ENCODE results near the gene IRS2.
"Not testable (repeated sequence)": the region's sequence is repeated elsewhere in the genome, so short reads cannot be mapped to it uniquely, and the experiment has no call there.

The IRS2 gene, protein sequence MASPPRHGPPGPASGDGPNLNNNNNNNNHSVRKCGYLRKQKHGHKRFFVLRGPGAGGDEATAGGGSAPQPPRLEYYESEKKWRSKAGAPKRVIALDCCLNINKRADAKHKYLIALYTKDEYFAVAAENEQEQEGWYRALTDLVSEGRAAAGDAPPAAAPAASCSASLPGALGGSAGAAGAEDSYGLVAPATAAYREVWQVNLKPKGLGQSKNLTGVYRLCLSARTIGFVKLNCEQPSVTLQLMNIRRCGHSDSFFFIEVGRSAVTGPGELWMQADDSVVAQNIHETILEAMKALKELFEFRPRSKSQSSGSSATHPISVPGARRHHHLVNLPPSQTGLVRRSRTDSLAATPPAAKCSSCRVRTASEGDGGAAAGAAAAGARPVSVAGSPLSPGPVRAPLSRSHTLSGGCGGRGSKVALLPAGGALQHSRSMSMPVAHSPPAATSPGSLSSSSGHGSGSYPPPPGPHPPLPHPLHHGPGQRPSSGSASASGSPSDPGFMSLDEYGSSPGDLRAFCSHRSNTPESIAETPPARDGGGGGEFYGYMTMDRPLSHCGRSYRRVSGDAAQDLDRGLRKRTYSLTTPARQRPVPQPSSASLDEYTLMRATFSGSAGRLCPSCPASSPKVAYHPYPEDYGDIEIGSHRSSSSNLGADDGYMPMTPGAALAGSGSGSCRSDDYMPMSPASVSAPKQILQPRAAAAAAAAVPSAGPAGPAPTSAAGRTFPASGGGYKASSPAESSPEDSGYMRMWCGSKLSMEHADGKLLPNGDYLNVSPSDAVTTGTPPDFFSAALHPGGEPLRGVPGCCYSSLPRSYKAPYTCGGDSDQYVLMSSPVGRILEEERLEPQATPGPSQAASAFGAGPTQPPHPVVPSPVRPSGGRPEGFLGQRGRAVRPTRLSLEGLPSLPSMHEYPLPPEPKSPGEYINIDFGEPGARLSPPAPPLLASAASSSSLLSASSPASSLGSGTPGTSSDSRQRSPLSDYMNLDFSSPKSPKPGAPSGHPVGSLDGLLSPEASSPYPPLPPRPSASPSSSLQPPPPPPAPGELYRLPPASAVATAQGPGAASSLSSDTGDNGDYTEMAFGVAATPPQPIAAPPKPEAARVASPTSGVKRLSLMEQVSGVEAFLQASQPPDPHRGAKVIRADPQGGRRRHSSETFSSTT (N-terminal part only)

DNA sequence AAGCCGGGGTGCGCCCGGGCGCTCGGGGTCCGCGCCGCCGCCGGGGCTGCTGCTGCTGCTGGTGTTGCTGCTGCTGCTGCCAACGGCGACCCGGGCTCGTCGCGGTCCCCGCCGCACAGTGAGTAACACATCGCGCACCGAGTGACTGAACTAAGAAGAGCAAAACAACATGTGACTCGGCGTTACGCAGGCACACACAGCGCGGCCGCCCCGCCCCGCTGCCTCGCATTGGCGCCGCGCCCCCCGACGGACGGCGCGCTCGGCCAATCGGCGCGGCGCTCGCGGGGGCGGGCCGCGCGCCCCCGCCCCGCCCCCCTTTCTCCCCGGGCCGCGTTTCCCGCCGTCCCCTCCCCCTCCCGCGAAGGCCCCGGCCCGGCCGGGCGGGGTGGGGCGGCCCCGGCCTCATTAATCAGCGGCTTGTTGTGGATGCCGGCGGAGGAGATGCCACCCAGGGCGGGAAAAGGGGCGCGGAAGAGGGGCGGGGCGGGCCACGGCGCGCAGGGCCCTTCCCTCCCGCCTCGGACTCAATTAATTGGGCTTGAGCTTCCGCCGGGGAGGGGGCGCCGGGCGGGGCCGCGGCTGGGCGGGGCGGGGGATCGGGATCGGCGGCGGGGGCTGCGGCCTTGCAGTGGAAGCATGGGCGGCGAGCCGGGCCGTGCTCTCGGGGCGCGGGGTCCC is at the start of gene IRS2:
Gene IRS2 (minus strand): TSS at position 127 of the 678 bp plus-strand sequence. CDS start 530 bp downstream, outside the sequence.
- DNase-seq (ENCODE audit: low spot score): peak; percentile 90

GRCh38 chr13:109834973-109835720 is 48.8 kb upstream of the IRS2 start:
- no peak for DNase-seq (ENCODE audit: low spot score)

- no peak for DNase-seq (ENCODE audit: low spot score)
These were observed 47.6 kb upstream of the IRS2 start for GRCh38 chr13:109833940-109834339.

- no peak for DNase-seq (ENCODE audit: low spot score)
These were observed 46.7 kb upstream of the IRS2 start for GRCh38 chr13:109833071-109833470.

DNA sequence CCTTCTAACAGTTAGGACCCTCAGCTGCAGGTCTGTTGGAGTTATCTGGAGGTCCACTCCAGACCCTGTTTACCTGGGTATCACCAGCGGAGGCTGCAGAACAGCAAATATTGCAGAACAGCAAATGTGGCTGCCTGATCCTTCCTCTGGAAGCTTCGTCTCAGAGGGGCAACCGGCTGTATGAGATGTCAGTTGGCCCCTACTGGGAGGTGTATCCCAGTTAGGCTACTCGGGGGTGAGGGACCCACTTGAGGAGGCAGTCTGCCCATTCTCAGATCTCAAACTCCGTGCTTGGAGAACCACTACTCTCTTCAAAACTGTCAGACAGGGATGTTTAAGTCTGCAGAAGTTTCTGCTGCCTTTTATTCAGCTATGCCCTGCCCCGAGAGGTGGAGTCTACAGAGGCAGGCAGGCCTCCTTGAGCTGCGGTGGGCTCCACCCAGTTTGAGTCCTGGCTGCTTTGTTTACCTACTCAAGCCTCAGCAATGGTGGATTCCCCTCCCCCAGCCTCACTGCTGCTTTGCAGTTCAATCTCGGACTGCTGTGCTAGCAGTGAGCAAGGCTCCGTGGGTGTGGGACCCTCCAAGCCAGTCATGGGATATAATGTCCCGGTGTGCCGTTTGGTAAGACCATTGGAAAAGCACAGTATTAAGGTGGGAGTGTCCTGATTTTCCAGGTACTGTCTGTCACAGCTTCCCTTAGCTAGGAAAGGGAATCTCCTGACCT is 42.4 kb upstream of the IRS2 start:
- not testable (repeated sequence) for DNase-seq (ENCODE audit: low spot score)

DNA sequence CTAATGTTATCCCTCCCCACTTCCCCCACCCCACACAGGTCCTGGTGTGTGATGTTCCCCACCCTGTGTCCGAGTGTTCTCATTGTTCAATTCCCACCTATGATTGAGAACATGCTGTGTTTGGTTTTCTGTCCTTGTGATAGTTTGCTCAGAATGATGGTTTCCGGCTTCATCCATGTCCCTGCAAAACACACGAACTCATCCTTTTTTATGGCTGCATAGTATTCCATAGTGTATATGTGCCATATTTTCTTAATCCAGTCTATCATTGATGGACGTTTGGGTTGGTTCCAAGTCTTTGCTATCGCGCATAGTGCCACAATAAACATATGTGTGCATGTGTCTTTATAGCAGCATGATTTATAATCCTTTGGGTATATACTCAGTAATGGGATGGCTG is 36.8 kb upstream of the IRS2 start:
- DNase-seq (ENCODE audit: low spot score): not testable (repeated sequence)

DNA sequence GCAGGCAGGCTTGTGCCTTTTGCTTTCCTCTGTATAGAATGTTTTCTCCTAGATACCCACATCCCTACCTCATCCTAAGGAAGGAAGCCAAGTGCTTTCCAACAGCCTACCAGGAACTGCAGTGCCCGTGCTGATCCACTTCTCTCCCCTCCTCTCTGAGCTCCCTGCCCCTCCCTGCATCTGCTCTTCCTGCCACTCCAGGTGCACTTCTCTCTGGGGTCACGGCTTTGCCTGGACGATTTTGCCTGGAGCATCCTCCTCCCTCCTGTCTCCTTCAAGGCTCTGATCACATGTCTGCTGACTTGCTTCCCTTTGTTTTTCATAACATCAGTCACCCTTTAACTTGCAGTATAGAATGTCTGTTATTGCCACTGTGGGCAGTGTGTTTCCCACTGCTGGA is 34.7 kb upstream of the IRS2 start:
- DNase-seq (ENCODE audit: low spot score): no peak

- no peak for DNase-seq (ENCODE audit: low spot score)
These were observed 33.5 kb upstream of the IRS2 start for GRCh38 chr13:109819874-109820273.

DNA sequence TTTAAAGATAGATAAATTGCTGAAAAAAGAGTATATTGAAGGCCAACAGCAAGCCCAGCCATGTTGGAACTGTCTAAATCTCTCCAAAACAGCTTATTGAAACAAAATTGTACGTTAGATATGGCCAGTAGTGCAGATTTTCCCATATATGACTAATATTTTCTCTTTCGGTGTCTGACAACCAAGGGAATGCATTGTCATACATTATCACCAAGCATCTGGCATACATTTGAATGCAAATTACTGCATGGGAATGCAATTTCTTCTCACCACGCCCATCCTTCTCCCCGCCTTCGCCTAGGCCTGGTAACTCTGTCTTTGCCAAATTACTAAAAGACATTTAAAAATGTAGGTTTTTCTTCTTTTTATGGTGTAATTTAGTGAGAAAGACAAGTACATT is 32.5 kb upstream of the IRS2 start:
- DNase-seq (ENCODE audit: low spot score): no peak

DNA sequence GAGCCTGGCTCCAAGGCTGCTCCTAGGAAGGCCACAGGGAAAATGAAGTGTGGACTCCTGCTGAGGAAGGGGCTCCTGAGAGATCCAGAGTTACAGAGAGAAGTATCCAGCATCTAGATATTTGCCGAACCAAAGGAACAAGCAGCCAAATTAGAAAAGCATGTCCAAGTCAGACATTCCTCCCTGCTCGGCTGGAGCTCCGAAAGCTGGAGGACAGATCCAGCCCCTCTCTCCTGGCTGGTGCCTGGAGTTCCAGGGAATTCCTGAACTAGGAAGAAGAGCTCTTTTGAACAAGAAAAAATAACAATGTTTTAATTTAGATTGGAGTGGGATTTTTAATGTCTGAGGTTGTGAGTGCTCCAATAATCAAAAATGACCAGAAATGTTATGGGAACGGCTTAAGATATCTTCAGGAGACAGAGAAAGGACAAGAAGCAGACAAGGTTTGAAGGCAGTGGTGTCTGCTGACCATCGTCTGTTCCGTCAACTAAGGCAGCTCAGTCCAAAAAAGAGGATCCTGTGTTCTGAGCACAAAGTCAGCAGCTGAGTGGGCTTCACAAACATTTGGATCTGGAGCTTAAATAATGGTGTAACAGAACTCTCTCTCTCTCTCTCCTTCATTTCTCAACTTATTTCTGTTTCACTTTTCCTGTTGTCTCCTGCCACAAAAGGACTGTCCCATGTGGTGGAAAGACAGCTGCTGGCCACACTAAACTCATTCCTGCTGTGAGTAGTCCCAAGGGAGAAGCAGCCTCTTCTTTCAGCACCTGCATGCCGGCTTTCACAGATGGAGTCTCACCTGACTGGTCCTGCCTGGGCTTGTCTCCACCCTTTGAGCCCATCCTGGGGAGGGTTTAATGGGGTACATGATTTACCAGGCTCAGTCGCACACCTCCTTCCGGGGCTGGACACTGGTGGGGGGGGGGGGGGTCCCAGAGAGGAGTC is 31.5 kb upstream of the IRS2 start:
- no peak for DNase-seq (ENCODE audit: low spot score)

DNA sequence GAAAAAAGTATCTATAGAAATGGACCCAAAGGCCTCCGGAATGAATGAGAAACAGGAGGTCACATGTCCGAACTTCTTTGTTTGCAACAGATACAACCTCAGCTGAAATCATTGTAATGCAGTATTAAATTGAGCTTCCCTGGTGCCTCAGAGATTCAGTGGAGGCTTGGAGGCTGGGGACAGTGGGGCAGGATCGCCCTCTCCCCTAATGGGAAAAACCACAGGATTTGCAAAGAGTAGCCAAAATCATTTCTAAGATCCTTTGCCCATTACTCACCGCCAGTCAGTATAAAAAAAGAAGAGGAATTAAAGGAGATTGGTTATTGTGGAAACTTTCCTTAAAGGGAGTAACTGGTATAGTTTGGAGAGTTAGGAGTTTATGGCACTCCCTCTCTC is 30.4 kb upstream of the IRS2 start:
- no peak for DNase-seq (ENCODE audit: low spot score)

- no peak for DNase-seq (ENCODE audit: low spot score)
These were observed 29.9 kb upstream of the IRS2 start for GRCh38 chr13:109816112-109816807.

DNA sequence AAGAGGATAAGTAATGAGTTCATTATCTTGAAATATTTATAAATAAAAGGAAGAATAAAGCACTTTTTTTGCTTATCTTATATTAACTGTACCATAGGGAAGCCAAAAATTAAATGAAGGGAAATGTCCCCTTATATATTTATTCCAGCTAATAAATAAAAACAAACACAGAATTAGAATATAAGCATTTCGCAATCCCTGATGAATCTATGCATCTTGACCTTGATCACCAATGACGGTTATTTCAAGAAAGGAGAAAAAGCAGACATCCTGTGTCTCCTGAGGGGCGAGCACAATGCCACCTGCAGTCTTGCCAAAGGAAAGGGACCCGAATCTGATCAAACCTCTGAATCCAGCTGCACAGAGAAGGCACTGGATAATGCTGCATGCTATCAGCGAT is 29.3 kb upstream of the IRS2 start:
- no peak for DNase-seq (ENCODE audit: low spot score)

DNA sequence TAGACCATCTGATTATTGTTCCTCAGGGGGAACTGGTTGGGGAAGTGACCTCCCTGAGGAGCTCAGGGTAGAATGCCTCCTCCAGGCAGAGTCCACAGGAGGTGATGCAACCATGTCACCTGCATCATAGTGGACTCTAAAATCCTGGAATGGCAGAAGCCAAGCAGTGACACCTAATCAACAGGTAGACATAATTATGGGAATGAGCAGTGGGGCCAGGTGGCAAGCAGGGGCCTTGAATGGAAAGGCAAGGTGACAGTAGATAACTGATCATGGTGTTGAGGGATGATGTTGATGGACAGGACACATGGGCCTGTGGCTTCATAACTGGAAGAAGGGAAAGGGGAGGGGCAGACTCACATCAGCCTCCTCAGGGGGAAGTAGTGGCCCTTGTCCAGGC is 27.3 kb upstream of the IRS2 start:
- no peak for DNase-seq (ENCODE audit: low spot score)

DNA sequence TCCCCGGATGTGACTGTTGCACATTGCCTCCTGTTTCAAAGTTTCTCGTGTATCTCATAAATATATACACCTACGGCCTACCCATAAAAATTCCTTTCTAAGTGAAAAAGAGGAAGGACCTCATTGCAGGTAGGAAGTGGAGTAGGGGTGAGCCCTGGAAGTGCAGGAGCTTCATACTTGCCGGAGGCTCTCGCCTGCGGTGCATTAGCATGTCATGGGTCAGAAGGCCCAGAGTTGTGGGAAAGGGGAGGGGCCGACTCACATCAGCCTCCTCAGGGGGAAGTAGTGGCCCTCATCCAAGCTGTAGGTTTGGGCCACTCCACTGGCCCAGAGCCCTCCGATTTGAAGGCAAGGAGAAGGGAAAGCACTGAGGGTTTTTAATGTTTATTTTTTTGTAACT is 26.0 kb upstream of the IRS2 start:
- no peak for DNase-seq (ENCODE audit: low spot score)

GRCh38 chr13:109810761-109811510 is 24.6 kb upstream of the IRS2 start:
- DNase-seq (ENCODE audit: low spot score): no peak

DNA sequence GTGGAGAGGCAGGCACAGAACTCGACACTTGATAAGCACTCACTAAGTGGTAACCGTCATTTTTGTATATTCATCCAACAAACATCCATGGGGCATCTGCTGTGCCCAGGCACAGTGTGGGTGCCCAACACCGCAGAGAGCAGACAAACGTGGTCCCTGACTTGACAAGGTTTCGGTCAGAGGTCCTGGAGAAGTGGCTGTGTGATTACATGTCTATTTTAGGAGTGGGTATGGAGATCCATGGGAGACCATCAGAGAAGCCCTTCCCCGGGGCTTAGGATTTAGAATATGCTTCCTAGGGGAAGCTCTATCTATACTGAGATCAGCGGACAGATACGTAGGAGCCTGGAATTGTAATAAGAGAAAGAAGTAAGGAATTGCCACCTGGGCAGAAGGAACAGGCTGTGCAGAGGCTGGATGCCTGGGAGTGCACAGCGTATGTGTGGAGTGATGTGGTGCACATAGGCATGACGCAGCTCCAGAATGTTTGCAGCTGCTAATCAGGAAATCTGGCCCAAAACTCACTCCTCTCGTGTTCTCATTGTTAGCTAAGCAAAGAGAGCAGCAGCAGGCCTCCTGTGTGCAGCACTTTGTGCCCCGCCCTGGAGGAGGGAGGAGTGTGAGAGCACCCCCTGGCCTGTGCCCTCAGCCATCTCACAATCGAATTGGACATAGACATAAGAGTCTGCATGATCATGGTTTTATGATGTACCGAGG is 23.0 kb upstream of the IRS2 start:
- DNase-seq (ENCODE audit: low spot score): no peak
